OCI-LY1 (cell line): Measurements from ENCODE around the gene NLRP5.
"Not testable (repeated sequence)": the region's sequence is repeated elsewhere in the genome, so short reads cannot be mapped to it uniquely, and the experiment has no call there.

ENCODE experiments used
- H2AFZ ChIP-seq: fragments of 200-600 bp; sonication (generic), shearing (Covaris generic); 2 replicates; pipeline ENCODE4 v1.6.0; 2014; ENCODE audit warnings: antibody characterized with exemption, mild to moderate bottlenecking, low read length
- H3F3A ChIP-seq: fragments of 200-600 bp; sonication (generic), shearing (Covaris generic); 2 replicates; pipeline ENCODE4 v1.6.0; 2014; ENCODE audit warnings: mild to moderate bottlenecking, antibody characterized with exemption, low read length, moderate library complexity; ENCODE audit not compliant: insufficient read depth
- H3K27ac ChIP-seq: fragments of 200-600 bp; sonication (generic); 2 replicates; pipeline ENCODE4 v1.5.1; 2014; ENCODE audit warnings: low read length, mixed run types, mild to moderate bottlenecking, low read depth; ENCODE audit not compliant: poor library complexity, severe bottlenecking
- H3K27me3 ChIP-seq: fragments of 200-600 bp; sonication (generic); 2 replicates; pipeline ENCODE4 v1.6.0; 2014; ENCODE audit warnings: antibody characterized with exemption, mild to moderate bottlenecking, low read length, moderate library complexity; ENCODE audit not compliant: insufficient read depth
- H3K36me3 ChIP-seq: fragments of 200-600 bp; sonication (generic); 2 replicates; pipeline ENCODE4 v1.6.1; 2014; ENCODE audit warnings: mild to moderate bottlenecking, antibody characterized with exemption, low read length, moderate library complexity, mixed read lengths; ENCODE audit not compliant: insufficient read depth
- H3K4me1 ChIP-seq: fragments of 200-600 bp; sonication (generic); 2 replicates; pipeline ENCODE4 v1.5.1; 2014; ENCODE audit warnings: mild to moderate bottlenecking, low read length, moderate library complexity; ENCODE audit not compliant: insufficient read depth, severe bottlenecking
- H3K4me2 ChIP-seq: fragments of 200-600 bp; sonication (generic), shearing (Covaris generic); 2 replicates; pipeline ENCODE4 v1.6.1; 2014; ENCODE audit warnings: low read length
- H3K4me3 ChIP-seq: fragments of 200-600 bp; sonication (generic); 2 replicates; pipeline ENCODE4 v1.5.1; 2014; ENCODE audit warnings: low read length, low read depth, mild to moderate bottlenecking, mixed read lengths; ENCODE audit not compliant: poor library complexity, severe bottlenecking
- H3K79me2 ChIP-seq: fragments of 200-600 bp; shearing (Covaris generic); 2 replicates; pipeline ENCODE4 v1.6.1; 2016; ENCODE audit warnings: mixed run types, low read length, mixed read lengths; ENCODE audit not compliant: insufficient read depth
- H3K9ac ChIP-seq: fragments of 200-600 bp; sonication (generic), shearing (Covaris generic); 2 replicates; pipeline ENCODE4 v1.6.1; 2014; ENCODE audit warnings: mild to moderate bottlenecking, low read length, mixed read lengths
- H3K9me2 ChIP-seq: fragments of 200-600 bp; sonication (generic), shearing (Covaris generic); 2 replicates; pipeline ENCODE4 v1.6.1; 2014; ENCODE audit warnings: low read depth, mild to moderate bottlenecking, low read length, mixed read lengths
- H3K9me3 ChIP-seq: fragments of 200-600 bp; shearing (Covaris generic); 2 replicates; pipeline ENCODE4 v1.6.1; 2014; ENCODE audit warnings: low read length, mixed read lengths
- H4K20me1 ChIP-seq: fragments of 200-600 bp; sonication (generic), shearing (Covaris generic); 2 replicates; pipeline ENCODE4 v1.6.0; 2016; ENCODE audit warnings: mild to moderate bottlenecking, low read length; ENCODE audit not compliant: insufficient read depth
- EZH2 ChIP-seq: fragments of 200-600 bp; sonication (generic), shearing (Covaris generic); IDR thresholded peaks from 2 replicates; pipeline ENCODE4 v1.8.0; 2017; ENCODE audit warnings: borderline replicate concordance, mixed run types, mild to moderate bottlenecking, antibody characterized with exemption, low read length, moderate library complexity, mixed read lengths
- TF ChIP-seq, protein P1 (sequence below): fragments of 200-600 bp; sonication (generic), shearing (Covaris generic); IDR thresholded peaks from 2 replicates; pipeline ENCODE4 v1.5.1; 2017; ENCODE audit warnings: mild to moderate bottlenecking, antibody characterized with exemption, low read length, moderate library complexity, mixed read lengths

The NLRP5 gene

DNA sequence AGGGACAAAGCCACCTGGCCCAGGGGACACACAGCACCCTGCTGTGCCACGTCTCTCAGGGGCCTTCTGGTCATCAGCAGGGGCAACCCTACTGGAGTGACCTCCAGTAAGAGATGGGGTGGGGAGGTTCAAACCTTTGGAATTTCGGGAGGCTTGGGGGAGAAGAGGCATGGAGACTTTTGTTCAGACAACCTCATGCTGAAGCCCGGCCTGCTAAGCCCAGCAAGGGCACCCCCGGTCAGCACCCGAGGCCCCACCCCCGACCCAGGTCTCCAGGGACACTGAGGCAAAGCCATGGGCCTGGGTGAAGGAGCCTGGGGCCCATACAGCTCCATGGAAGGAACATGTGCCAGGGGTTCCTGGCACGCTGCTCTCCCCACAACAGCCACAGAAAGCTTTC, 111.2 kb downstream of the NLRP5 start:
- Histone ChIP-seq H3K27ac (no peak overlapping the region), H3K4me2 (no peak overlapping the region), H3K27me3 (no peaks in the 10 kb centered on the region), H3K4me3 (no peak overlapping the region), H3F3A (no peaks in the 10 kb centered on the region), H3K4me1 (no peaks in the 10 kb centered on the region), H3K9ac (no peak overlapping the region), H2AFZ (no peak overlapping the region), H3K79me2 (no peaks in the 10 kb centered on the region), H3K9me2 (no peaks in the 10 kb centered on the region), H3K9me3 (no peaks in the 10 kb centered on the region), H4K20me1 (no peaks in the 10 kb centered on the region), H3K36me3 (peaks cover 42% of the 10 kb centered on the region)
- TF ChIP-seq EZH2: no peak
- TF ChIP-seq, protein P1, sequence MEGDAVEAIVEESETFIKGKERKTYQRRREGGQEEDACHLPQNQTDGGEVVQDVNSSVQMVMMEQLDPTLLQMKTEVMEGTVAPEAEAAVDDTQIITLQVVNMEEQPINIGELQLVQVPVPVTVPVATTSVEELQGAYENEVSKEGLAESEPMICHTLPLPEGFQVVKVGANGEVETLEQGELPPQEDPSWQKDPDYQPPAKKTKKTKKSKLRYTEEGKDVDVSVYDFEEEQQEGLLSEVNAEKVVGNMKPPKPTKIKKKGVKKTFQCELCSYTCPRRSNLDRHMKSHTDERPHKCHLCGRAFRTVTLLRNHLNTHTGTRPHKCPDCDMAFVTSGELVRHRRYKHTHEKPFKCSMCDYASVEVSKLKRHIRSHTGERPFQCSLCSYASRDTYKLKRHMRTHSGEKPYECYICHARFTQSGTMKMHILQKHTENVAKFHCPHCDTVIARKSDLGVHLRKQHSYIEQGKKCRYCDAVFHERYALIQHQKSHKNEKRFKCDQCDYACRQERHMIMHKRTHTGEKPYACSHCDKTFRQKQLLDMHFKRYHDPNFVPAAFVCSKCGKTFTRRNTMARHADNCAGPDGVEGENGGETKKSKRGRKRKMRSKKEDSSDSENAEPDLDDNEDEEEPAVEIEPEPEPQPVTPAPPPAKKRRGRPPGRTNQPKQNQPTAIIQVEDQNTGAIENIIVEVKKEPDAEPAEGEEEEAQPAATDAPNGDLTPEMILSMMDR: no peak

- not testable (repeated sequence) for H3K4me1 ChIP-seq, H3K9me2 ChIP-seq, H4K20me1 ChIP-seq, H3K4me3 ChIP-seq, H3K9me3 ChIP-seq, H3K4me2 ChIP-seq, H3K9ac ChIP-seq, H3K79me2 ChIP-seq, H3K27me3 ChIP-seq, H2AFZ ChIP-seq, H3F3A ChIP-seq, H3K27ac ChIP-seq
- H3K36me3 ChIP-seq: peaks cover 38% of the 10 kb centered on the region
Measured at GRCh38 chr19:56098237-56098636, 111.7 kb downstream of the NLRP5 start.

DNA sequence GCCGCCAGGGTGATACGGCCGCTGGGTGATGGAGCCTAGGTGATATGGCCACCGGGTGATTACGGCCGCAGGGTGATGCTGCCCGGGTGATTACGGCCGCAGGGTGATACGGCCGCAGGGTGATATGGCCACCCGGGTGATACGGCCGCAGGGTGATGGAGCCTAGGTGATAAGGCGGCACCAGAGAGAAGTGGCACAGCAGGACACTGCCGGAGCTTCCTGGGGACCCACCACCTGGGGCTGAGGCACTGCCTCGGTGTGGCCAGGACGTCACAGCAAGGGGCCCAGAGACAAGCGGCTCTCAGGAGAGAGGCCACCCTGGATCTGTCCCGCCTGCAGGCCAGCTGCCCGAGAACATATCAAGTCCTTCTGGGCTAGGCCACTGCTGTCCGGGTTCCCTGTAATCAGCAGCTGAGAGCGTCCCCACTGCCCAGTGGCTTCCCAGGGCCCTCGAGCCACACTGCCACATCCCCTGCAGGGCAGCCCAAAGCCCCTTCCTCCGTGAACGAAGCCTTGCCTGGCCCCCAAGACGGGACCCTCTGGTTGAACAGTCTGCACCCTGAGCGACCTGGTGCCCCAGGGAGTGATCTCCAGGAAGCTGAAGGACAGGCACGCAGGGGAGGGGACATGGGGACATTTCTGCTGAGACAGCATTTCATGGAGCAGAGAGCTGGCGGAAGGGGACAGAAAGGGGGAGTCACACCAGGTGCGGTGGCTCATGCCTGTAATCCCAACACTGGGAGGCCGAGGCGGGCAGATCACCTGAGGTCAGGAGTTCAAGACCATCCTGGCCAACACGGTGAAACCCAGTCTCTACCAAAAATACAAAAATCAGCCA, 112.4 kb downstream of the NLRP5 start:
- no peaks in the 10 kb centered on the region for H3K9me2 ChIP-seq
- H3K9ac ChIP-seq: no peak overlapping the region
- no peak overlapping the region for H3K27ac ChIP-seq
- no peak overlapping the region for H2AFZ ChIP-seq
- H3F3A ChIP-seq: no peaks in the 10 kb centered on the region
- H3K4me1 ChIP-seq: no peaks in the 10 kb centered on the region
- H4K20me1 ChIP-seq: no peaks in the 10 kb centered on the region
- no peaks in the 10 kb centered on the region for H3K9me3 ChIP-seq
- no peaks in the 10 kb centered on the region for H3K27me3 ChIP-seq
- no peak overlapping the region for H3K4me2 ChIP-seq
- no peaks in the 10 kb centered on the region for H3K79me2 ChIP-seq
- TF ChIP-seq, protein P1: no peak
- no peak overlapping the region for H3K4me3 ChIP-seq
- H3K36me3 ChIP-seq: peaks cover 38% of the 10 kb centered on the region
